ENCODE data around the gene CPNE4.
"Not testable (repeated sequence)": the region's sequence is repeated elsewhere in the genome, so short reads cannot be mapped to it uniquely, and the experiment has no call there.

CPNE4 gene

DNA sequence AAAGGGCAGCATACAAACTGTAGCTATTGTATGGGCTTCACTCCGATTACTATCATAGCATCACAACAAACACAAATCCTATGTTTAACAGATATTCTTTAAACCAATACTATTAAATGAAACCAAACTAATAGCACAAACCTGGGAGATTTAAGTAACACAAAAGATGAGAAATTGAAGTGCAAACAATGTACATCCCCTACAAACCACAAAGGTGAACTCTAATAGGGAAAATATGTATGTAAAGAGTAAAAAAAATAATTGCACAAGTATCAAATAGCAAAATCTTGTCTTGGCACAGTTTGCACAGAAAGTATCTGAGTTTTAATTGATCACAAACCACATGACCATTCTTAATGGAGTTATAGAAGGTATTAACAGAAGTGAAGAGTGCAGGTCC lies 138.5 kb downstream of the CPNE4 start:
- H3K36me3 ChIP-seq (ENCODE audit: insufficient read depth) = no peaks in the 10 kb centered on the region
- no peak overlapping the region for H2AFZ ChIP-seq (ENCODE audit: low read depth)
- H3K4me2 ChIP-seq = no peak overlapping the region
- no peaks in the 10 kb centered on the region for H3K27me3 ChIP-seq (ENCODE audit: insufficient read depth, low read depth)
- no peak overlapping the region for H3K4me3 ChIP-seq (IDR thresholded peaks at IDR 0.05; ENCODE audit: insufficient read depth, low read depth, low read length)
- H3K27ac ChIP-seq = no peak overlapping the region
- TF ChIP-seq, protein P1, sequence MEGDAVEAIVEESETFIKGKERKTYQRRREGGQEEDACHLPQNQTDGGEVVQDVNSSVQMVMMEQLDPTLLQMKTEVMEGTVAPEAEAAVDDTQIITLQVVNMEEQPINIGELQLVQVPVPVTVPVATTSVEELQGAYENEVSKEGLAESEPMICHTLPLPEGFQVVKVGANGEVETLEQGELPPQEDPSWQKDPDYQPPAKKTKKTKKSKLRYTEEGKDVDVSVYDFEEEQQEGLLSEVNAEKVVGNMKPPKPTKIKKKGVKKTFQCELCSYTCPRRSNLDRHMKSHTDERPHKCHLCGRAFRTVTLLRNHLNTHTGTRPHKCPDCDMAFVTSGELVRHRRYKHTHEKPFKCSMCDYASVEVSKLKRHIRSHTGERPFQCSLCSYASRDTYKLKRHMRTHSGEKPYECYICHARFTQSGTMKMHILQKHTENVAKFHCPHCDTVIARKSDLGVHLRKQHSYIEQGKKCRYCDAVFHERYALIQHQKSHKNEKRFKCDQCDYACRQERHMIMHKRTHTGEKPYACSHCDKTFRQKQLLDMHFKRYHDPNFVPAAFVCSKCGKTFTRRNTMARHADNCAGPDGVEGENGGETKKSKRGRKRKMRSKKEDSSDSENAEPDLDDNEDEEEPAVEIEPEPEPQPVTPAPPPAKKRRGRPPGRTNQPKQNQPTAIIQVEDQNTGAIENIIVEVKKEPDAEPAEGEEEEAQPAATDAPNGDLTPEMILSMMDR (conservative IDR thresholded peaks at IDR 0.05; ENCODE audit: low read depth, low read length) = no peak
- H3K4me1 ChIP-seq (ENCODE audit: low read depth, poor library complexity, severe bottlenecking) = no peaks in the 10 kb centered on the region
- no peaks in the 10 kb centered on the region for H4K20me1 ChIP-seq (ENCODE audit: insufficient read depth)
- no peaks in the 10 kb centered on the region for H3K79me2 ChIP-seq (ENCODE audit: insufficient read depth, low read depth)
- H3K9ac ChIP-seq = no peak overlapping the region

- TF ChIP-seq, protein P1 (conservative IDR thresholded peaks at IDR 0.05; ENCODE audit: low read depth, low read length) = no peak
- Histone ChIP-seq H2AFZ (ENCODE audit: low read depth) (no peak overlapping the region), H3K27me3 (ENCODE audit: insufficient read depth, low read depth) (no peaks in the 10 kb centered on the region)
These were observed 139.0 kb downstream of the CPNE4 start for GRCh38 chr3:131895766-131896165.

GRCh38 chr3:131892331-131892730 lies 142.5 kb downstream of the CPNE4 start:
- H3K4me2 ChIP-seq = no peak overlapping the region
- TF ChIP-seq, protein P1 (conservative IDR thresholded peaks at IDR 0.05; ENCODE audit: low read depth, low read length) = no peak
- H2AFZ ChIP-seq (ENCODE audit: low read depth) = no peak overlapping the region

More at GRCh38 chr3:131895766-131896165, 139.0 kb downstream of the CPNE4 start:
- Histone ChIP-seq H3K4me1 (ENCODE audit: low read depth, poor library complexity, severe bottlenecking) (no peaks in the 10 kb centered on the region), H3K36me3 (ENCODE audit: insufficient read depth) (no peaks in the 10 kb centered on the region), H3K27ac (no peak overlapping the region), H3K4me3 (IDR thresholded peaks at IDR 0.05; ENCODE audit: insufficient read depth, low read depth, low read length) (no peak overlapping the region), H4K20me1 (ENCODE audit: insufficient read depth) (no peaks in the 10 kb centered on the region), H3K4me2 (no peak overlapping the region), H3K79me2 (ENCODE audit: insufficient read depth, low read depth) (no peaks in the 10 kb centered on the region), H3K9ac (no peak overlapping the region)

GRCh38 chr3:131885871-131886270 lies 148.9 kb downstream of the CPNE4 start:
- not testable (repeated sequence) for H3K4me2 ChIP-seq; H3K4me3 ChIP-seq (IDR thresholded peaks at IDR 0.05; ENCODE audit: insufficient read depth, low read depth, low read length); H4K20me1 ChIP-seq (ENCODE audit: insufficient read depth); H3K4me1 ChIP-seq (ENCODE audit: low read depth, poor library complexity, severe bottlenecking); H2AFZ ChIP-seq (ENCODE audit: low read depth); H3K27me3 ChIP-seq (ENCODE audit: insufficient read depth, low read depth); H3K27ac ChIP-seq; H3K79me2 ChIP-seq (ENCODE audit: insufficient read depth, low read depth); H3K36me3 ChIP-seq (ENCODE audit: insufficient read depth); H3K9ac ChIP-seq

More at GRCh38 chr3:131892331-131892730, 142.5 kb downstream of the CPNE4 start:
- Histone ChIP-seq H3K79me2 (ENCODE audit: insufficient read depth, low read depth) (no peaks in the 10 kb centered on the region), H3K36me3 (ENCODE audit: insufficient read depth) (no peaks in the 10 kb centered on the region), H3K4me3 (IDR thresholded peaks at IDR 0.05; ENCODE audit: insufficient read depth, low read depth, low read length) (no peak overlapping the region), H4K20me1 (ENCODE audit: insufficient read depth) (no peaks in the 10 kb centered on the region), H3K27me3 (ENCODE audit: insufficient read depth, low read depth) (no peaks in the 10 kb centered on the region), H3K9ac (no peak overlapping the region), H3K27ac (no peak overlapping the region), H3K4me1 (ENCODE audit: low read depth, poor library complexity, severe bottlenecking) (no peaks in the 10 kb centered on the region)

GRCh38 chr3:131883711-131884407 lies 151.0 kb downstream of the CPNE4 start:
- Histone ChIP-seq H3K4me3 (IDR thresholded peaks at IDR 0.05; ENCODE audit: insufficient read depth, low read depth, low read length) (no peak overlapping the region), H3K4me2 (no peak overlapping the region), H3K79me2 (ENCODE audit: insufficient read depth, low read depth) (no peaks in the 10 kb centered on the region), H3K27ac (no peak overlapping the region), H3K27me3 (ENCODE audit: insufficient read depth, low read depth) (no peaks in the 10 kb centered on the region), H3K4me1 (ENCODE audit: low read depth, poor library complexity, severe bottlenecking) (no peaks in the 10 kb centered on the region), H3K9ac (no peak overlapping the region), H3K36me3 (ENCODE audit: insufficient read depth) (no peaks in the 10 kb centered on the region), H4K20me1 (ENCODE audit: insufficient read depth) (no peaks in the 10 kb centered on the region), H2AFZ (ENCODE audit: low read depth) (no peak overlapping the region)
- TF ChIP-seq, protein P1 (conservative IDR thresholded peaks at IDR 0.05; ENCODE audit: low read depth, low read length) = no peak

Data from KMS-11 (cell line).